AG10803 (cell line): ENCODE measurements around the gene BLOC1S1.

ENCODE experiments used
- DNase-seq: peaks from one replicate; pipeline ENCODE4 v3.0.0; 2010; ENCODE audit warnings: low read depth
- H3K4me3 ChIP-seq: 2 replicates; pipeline ENCODE4 v1.5.1; 2011; ENCODE audit warnings: mild to moderate bottlenecking, low read length, control low read depth
- CTCF ChIP-seq: conservative IDR thresholded peaks from 2 replicates; pipeline ENCODE4 v1.5.1; 2011; ENCODE audit warnings: mild to moderate bottlenecking, low read length, control low read depth, inconsistent platforms

Gene BLOC1S1

DNA sequence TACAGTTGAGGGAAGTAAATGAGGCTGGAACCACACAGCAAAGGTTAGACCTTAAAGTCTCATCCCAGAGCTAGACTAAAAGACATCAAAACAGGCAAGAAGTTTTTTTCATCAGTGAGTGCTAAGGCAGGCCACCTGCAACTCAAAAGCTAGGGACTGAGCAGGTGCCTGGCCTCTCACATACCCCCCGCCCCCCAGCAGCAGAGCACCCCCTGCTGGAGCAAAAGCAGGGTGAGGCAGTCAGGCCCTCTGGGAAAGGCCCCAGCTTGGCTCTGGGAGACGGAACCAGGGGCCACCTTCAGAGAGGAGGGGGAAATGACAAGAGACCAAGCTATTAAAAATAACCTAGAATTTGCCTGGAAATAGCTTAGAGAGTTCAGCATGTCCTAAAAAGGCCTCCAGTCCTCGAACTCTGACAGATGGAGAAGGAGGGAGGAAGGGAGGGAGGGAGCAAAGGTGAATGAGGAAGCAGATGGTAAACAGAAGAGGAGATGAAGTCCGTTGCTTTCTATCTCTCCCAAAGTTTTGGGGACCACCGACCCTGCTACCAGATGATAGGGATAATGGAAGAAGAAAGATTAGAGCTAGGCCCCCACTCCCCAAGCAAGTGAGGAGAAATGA lies 10.0 kb upstream of the BLOC1S1 start:
- DNase-seq, result no peak
- peak; percentile 23; the same call in 1 of the 2 replicates for TF ChIP-seq CTCF
- H3K4me3 ChIP-seq, result no peak overlapping the region

DNA sequence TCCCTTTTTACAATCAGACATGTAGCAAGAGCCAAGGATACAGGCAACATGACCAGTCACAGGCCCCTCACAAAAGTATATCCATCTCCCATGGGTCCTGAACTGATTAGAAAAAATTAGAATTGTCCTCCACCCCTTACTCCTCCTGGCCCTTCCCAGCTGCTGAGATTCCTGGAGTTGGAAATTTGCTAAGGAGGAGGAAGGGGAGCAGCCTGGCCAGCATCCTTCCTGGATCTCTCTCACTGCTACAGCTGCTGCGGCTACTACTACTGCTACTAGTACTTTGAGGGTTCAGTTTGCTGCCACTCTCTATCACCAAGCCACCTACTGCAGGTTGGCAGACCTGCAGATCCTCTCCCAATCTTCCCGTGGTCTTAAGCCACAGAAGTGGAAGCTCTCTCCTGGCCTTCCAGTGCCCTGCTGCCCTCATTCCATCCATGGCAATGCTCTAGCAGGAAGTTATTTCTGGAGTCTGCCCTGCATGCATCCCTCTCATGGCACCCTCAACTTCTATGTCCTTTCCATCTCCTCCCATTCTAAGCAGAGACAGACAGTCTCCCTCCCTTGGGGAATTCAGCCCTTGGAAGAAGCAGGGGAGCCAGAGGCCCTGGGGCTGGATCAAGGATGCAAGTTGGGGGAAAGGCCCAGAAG lies 9.2 kb upstream of the BLOC1S1 start:
- peak overlapping the region; percentile 62 for H3K4me3 ChIP-seq
- no peak for DNase-seq
- no peak for TF ChIP-seq CTCF

- TF ChIP-seq CTCF, result no peak
- H3K4me3 ChIP-seq, result peak overlapping the region; percentile 62
- DNase-seq, result no peak
These were observed 8.6 kb upstream of the BLOC1S1 start for GRCh38 chr12:55707219-55707671.

DNA sequence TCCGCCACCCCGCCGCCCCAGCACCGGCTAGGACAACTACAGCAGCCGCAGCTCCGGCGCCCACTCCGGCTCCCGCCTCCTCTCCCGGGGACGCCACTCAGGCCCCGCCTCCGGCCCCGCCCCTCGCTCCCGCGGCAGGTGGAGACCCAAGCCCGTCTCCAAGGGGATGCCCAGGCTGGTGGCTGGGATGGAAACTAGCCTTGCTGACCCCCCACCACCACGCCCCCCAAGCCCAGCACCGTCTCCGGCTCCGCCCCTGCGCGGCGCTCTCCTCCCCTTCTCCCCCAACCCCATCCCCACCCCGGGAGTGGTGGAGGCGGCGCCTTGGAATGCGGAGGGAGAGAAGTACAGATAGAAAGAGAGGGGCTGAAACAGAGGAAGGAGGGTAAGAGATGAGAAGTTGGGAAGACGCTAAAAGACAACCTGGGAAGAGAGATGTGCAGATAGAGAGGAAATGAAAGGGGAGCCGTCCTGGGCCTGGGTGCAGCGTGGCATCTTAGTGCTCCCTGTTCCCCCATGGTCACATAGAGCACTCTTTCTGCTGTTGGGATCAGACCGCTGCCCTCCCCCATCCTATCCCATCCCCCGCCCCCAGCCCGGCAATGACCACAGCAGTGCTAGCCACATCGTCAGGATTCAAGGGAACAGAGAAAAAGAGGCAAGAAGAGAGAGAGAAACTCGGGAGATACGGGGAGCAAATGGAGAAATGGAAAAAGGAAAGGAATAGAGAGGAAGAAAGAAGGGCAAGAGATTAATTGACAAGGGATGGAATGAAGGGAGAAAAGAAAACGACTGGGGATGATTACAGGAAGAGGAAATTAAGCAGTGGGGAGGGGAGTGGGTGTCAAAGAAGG lies 7.8 kb upstream of the BLOC1S1 start, which contains the start of gene ITGA7:
TSS of gene ITGA7 (minus strand) at position 64 of the 854 bp plus-strand sequence. CDS start 222 bp downstream, outside the sequence.
- no peak for DNase-seq
- H3K4me3 ChIP-seq, result peak within 1 kb of the TSS; percentile 62
- TF ChIP-seq CTCF, result no peak

GRCh38 chr12:55708695-55709233 lies 7.1 kb upstream of the BLOC1S1 start:
- no peak overlapping the region for H3K4me3 ChIP-seq
- no peak for DNase-seq
- TF ChIP-seq CTCF, result no peak

GRCh38 chr12:55711786-55712553 lies 3.9 kb upstream of the BLOC1S1 start:
- TF ChIP-seq CTCF, result no peak
- no peak overlapping the region for H3K4me3 ChIP-seq
- DNase-seq, result no peak
